ENCODE measurements around the gene ME2. TPM values are rescaled to one million over a fixed set of nuclear protein-coding genes. Genes with fewer than 3 reads are reported as not detected.

ME2 gene
- polyA plus RNA-seq, 2 donors: 7.3 to 12.2 TPM

DNA sequence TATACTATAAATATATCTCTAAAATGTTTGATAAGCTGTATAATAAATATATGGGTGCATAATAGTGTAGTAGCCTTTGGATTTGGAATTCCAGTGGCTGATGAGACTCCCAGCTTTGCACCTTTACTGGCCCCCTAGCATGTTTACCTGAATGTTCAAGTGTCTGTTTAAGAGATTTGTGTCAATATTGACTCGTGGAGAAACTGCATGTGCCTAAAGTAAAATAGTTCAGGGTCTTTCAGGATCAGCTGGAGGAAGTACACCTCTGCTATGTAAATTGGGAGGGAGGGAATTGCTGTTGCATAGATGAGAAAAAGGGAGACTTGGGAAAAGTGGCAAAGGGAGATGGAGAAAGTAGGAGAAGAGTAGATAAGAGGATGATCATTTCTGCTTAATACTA, 23.9 kb downstream of the ME2 start:
- Histone ChIP-seq H3K9me3 (ENCODE audit: control insufficient read depth in 2 of 2, insufficient read depth in 1 of 2, low read depth in 1 of 2, low read length in 1 of 2) (no peaks in the 10 kb centered on the region), H3K27me3 (ENCODE audit: control insufficient read depth in 1 of 2, insufficient read depth in 2 of 2, low read length in 2 of 2) (no peaks in the 10 kb centered on the region), H3K27ac (ENCODE audit: low read depth in 2 of 2, low read length in 1 of 2) (no peak overlapping the region), H3K4me1 (ENCODE audit: control insufficient read depth in 2 of 2, insufficient read depth in 2 of 2, low read length in 1 of 2) (no peaks in the 10 kb centered on the region), H3K4me3 (ENCODE audit: low read depth in 1 of 2, low read length in 2 of 2) (no peak overlapping the region), H3K36me3 (ENCODE audit: control insufficient read depth in 2 of 2, insufficient read depth in 2 of 2, low read length in 1 of 2) (no peaks in the 10 kb centered on the region)
- 38 to 56% methylated on average over 1 of the region's 1 CpG for WGBS, 2 donors

DNA sequence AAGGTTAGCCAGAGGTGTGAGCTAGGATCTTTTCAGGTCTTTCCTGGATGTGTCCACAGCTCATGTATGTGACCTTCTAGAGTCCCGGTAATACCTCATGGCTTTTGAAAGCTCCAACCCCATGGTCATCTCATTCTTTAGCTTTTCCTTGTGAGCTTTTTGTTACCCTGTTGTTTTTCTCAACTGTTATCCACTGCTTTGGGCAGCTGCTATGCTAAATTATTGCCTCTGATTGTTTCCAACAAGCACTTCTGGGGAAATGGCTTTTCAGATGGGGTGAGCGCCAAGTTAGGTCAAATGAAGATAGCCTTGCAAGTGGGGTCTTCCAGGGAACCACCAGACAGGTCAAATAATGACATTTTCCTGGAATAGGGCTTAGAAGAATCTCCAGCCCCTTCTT, 27.9 kb downstream of the ME2 start:
- no peaks in the 10 kb centered on the region for H3K36me3 ChIP-seq (ENCODE audit: control insufficient read depth in 2 of 2, insufficient read depth in 2 of 2, low read length in 1 of 2)
- no peak overlapping the region for H3K27ac ChIP-seq (ENCODE audit: low read depth in 2 of 2, low read length in 1 of 2)
- H3K4me1 ChIP-seq (ENCODE audit: control insufficient read depth in 2 of 2, insufficient read depth in 2 of 2, low read length in 1 of 2): no peaks in the 10 kb centered on the region
- H3K27me3 ChIP-seq (ENCODE audit: control insufficient read depth in 1 of 2, insufficient read depth in 2 of 2, low read length in 2 of 2): no peaks in the 10 kb centered on the region
- WGBS, 2 donors: 98% methylated on average over 2 of the region's 2 CpGs
- H3K9me3 ChIP-seq (ENCODE audit: control insufficient read depth in 2 of 2, insufficient read depth in 1 of 2, low read depth in 1 of 2, low read length in 1 of 2): no peaks in the 10 kb centered on the region
- no peak overlapping the region for H3K4me3 ChIP-seq (ENCODE audit: low read depth in 1 of 2, low read length in 2 of 2)

DNA sequence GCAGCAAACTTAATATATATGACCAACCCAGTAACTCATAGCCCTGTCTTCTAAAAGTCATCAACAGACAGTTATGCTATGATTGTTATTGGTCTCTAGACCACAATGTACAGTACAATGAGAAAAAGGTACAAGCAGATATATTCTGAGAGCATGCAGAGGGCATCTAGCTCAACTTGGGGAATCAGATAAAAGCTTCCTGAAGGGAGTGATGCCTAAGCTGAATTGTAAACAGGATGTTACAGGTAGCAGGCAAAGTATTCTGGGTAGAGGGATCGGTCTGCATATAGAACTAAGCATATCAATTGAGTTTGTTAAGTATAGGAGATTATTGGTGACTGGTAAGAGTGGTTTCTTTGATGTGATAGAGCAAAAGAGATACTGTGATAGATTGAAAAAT, 30.3 kb downstream of the ME2 start:
- WGBS, 2 donors: 93 to 94% methylated on average over 1 of the region's 1 CpG
- Histone ChIP-seq H3K36me3 (ENCODE audit: control insufficient read depth in 2 of 2, insufficient read depth in 2 of 2, low read length in 1 of 2) (no peaks in the 10 kb centered on the region), H3K27ac (ENCODE audit: low read depth in 2 of 2, low read length in 1 of 2) (no peak overlapping the region), H3K4me1 (ENCODE audit: control insufficient read depth in 2 of 2, insufficient read depth in 2 of 2, low read length in 1 of 2) (no peaks in the 10 kb centered on the region), H3K9me3 (ENCODE audit: control insufficient read depth in 2 of 2, insufficient read depth in 1 of 2, low read depth in 1 of 2, low read length in 1 of 2) (no peaks in the 10 kb centered on the region), H3K27me3 (ENCODE audit: control insufficient read depth in 1 of 2, insufficient read depth in 2 of 2, low read length in 2 of 2) (no peaks in the 10 kb centered on the region), H3K4me3 (ENCODE audit: low read depth in 1 of 2, low read length in 2 of 2) (no peak overlapping the region)

DNA sequence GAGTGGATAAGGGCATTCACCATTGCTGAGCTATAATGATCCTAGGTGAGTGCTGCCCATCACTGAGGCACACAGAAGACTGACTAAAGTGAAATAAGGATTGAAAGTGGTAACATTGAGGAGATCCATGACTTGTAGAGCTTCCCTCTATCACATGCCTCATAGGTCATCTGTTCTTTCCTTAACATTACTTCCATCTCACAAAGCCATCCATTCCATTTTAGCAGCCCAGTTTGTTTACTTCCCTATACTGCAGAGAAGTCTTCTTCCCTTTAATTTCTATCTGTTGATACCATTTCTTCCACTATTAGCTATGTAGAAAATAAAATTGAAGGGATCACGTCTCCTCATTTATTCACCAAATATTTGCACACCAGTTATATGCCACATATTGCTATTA, 32.1 kb downstream of the ME2 start:
- Histone ChIP-seq H3K27ac (ENCODE audit: low read depth in 2 of 2, low read length in 1 of 2) (no peak overlapping the region), H3K4me3 (ENCODE audit: low read depth in 1 of 2, low read length in 2 of 2) (no peak overlapping the region), H3K27me3 (ENCODE audit: control insufficient read depth in 1 of 2, insufficient read depth in 2 of 2, low read length in 2 of 2) (no peaks in the 10 kb centered on the region), H3K4me1 (ENCODE audit: control insufficient read depth in 2 of 2, insufficient read depth in 2 of 2, low read length in 1 of 2) (no peaks in the 10 kb centered on the region), H3K36me3 (ENCODE audit: control insufficient read depth in 2 of 2, insufficient read depth in 2 of 2, low read length in 1 of 2) (no peaks in the 10 kb centered on the region), H3K9me3 (ENCODE audit: control insufficient read depth in 2 of 2, insufficient read depth in 1 of 2, low read depth in 1 of 2, low read length in 1 of 2) (no peaks in the 10 kb centered on the region)
- 86 to 97% methylated on average over 1 of the region's 1 CpG for WGBS, 2 donors

DNA sequence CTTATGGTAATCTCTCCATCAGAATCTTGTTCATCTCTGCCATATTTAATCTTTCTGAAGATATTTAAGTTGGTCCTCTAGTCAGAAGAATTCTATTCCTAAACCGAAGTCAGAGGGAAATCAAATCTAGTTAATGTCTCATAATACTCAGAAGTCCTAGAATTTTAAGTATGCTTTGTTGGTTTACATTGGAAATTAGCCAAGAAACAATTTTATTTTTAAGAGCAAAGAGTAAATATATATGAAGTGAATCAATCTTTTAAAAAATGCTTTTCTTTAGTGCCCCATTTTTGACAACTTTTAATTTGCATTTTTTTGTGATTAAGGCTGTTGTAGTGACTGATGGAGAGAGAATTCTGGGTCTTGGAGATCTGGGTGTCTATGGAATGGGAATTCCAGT, 38.1 kb downstream of the ME2 start:
- H3K4me1 ChIP-seq (ENCODE audit: control insufficient read depth in 2 of 2, insufficient read depth in 2 of 2, low read length in 1 of 2): no peaks in the 10 kb centered on the region
- peaks cover 0 to 6% of the 10 kb centered on the region in 2 donors for H3K36me3 ChIP-seq (ENCODE audit: control insufficient read depth in 2 of 2, insufficient read depth in 2 of 2, low read length in 1 of 2)
- WGBS, 2 donors: 59 to 70% methylated on average over 1 of the region's 1 CpG
- no peaks in the 10 kb centered on the region for H3K9me3 ChIP-seq (ENCODE audit: control insufficient read depth in 2 of 2, insufficient read depth in 1 of 2, low read depth in 1 of 2, low read length in 1 of 2)
- H3K27ac ChIP-seq (ENCODE audit: low read depth in 2 of 2, low read length in 1 of 2): no peak overlapping the region
- H3K27me3 ChIP-seq (ENCODE audit: control insufficient read depth in 1 of 2, insufficient read depth in 2 of 2, low read length in 2 of 2): no peaks in the 10 kb centered on the region
- H3K4me3 ChIP-seq (ENCODE audit: low read depth in 1 of 2, low read length in 2 of 2): no peak overlapping the region

DNA sequence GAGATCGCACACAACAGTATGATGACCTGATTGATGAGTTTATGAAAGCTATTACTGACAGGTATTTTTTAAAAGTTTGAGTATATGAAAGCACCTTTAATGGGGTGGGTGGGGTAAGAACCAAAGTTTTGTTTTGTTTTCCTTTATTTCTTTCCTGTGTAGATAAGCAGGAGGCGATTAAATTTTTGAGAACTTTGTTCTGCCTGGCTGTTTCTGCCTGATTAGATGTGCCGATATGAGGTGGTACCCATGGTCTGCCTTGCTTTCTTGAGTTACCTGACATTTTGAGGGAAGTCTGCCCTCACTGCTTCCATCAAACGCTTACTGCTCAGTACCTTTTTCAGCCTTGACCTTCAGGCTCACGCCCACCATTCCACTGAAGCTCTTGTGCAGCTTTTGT, 39.2 kb downstream of the ME2 start:
- Histone ChIP-seq H3K4me1 (ENCODE audit: control insufficient read depth in 2 of 2, insufficient read depth in 2 of 2, low read length in 1 of 2) (no peaks in the 10 kb centered on the region), H3K27ac (ENCODE audit: low read depth in 2 of 2, low read length in 1 of 2) (no peak overlapping the region), H3K9me3 (ENCODE audit: control insufficient read depth in 2 of 2, insufficient read depth in 1 of 2, low read depth in 1 of 2, low read length in 1 of 2) (no peaks in the 10 kb centered on the region), H3K36me3 (ENCODE audit: control insufficient read depth in 2 of 2, insufficient read depth in 2 of 2, low read length in 1 of 2) (peaks cover 0 to 6% of the 10 kb centered on the region in 2 donors), H3K27me3 (ENCODE audit: control insufficient read depth in 1 of 2, insufficient read depth in 2 of 2, low read length in 2 of 2) (no peaks in the 10 kb centered on the region), H3K4me3 (ENCODE audit: low read depth in 1 of 2, low read length in 2 of 2) (no peak overlapping the region)
- WGBS, 2 donors: 95 to 96% methylated on average over 5 of the region's 5 CpGs

DNA sequence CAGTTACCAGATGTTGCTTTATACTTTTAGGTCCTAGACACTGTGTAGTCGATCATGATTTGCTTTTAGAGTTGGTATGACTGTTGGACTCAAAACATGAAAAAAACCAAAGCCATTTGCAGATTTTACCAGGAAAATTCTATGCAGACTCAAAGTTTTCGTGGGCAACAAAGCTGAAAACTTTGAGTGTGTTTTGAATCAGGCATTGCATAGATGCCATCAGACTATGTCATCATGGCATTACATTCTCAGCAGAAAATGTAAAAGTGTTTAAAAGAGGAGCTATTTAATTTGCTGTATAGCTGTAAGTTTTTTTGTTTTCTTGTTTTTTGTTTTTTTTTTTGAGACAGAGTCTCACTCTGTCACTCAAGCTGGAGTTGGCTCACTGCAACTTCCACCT, 45.5 kb downstream of the ME2 start:
- Histone ChIP-seq H3K27me3 (ENCODE audit: control insufficient read depth in 1 of 2, insufficient read depth in 2 of 2, low read length in 2 of 2) (no peaks in the 10 kb centered on the region), H3K4me3 (ENCODE audit: low read depth in 1 of 2, low read length in 2 of 2) (no peak overlapping the region)

DNA sequence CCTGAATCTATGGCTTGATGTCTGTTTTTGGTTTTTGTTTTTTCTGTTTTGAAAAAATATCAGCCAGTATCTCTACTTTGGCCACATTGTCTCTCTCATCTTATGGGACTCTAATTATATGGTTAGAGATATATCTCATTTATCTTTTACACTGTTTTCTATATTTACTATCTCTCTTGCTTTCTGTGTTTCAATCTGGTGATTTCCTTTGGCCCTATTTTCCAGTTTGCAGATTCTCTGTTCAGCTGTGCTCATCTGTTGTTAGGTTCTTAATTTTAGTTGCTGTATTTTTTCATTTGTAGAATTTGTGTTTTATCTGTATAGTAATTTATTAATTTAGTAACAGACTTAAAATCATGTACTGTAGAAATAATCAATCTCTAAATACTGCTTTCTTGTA, 47.6 kb downstream of the ME2 start:
- Histone ChIP-seq H3K27me3 (ENCODE audit: control insufficient read depth in 1 of 2, insufficient read depth in 2 of 2, low read length in 2 of 2) (no peaks in the 10 kb centered on the region), H3K36me3 (ENCODE audit: control insufficient read depth in 2 of 2, insufficient read depth in 2 of 2, low read length in 1 of 2) (no peaks in the 10 kb centered on the region), H3K4me1 (ENCODE audit: control insufficient read depth in 2 of 2, insufficient read depth in 2 of 2, low read length in 1 of 2) (no peaks in the 10 kb centered on the region), H3K27ac (ENCODE audit: low read depth in 2 of 2, low read length in 1 of 2) (no peak overlapping the region), H3K4me3 (ENCODE audit: low read depth in 1 of 2, low read length in 2 of 2) (no peak overlapping the region), H3K9me3 (ENCODE audit: control insufficient read depth in 2 of 2, insufficient read depth in 1 of 2, low read depth in 1 of 2, low read length in 1 of 2) (no peaks in the 10 kb centered on the region)

More for the DNA sequence above, 45.5 kb downstream of the ME2 start:
- no peak overlapping the region for H3K27ac ChIP-seq (ENCODE audit: low read depth in 2 of 2, low read length in 1 of 2)
- 94 to 97% methylated on average over 2 of the region's 2 CpGs for WGBS, 2 donors
- no peaks in the 10 kb centered on the region for H3K4me1 ChIP-seq (ENCODE audit: control insufficient read depth in 2 of 2, insufficient read depth in 2 of 2, low read length in 1 of 2)
- H3K36me3 ChIP-seq (ENCODE audit: control insufficient read depth in 2 of 2, insufficient read depth in 2 of 2, low read length in 1 of 2): peaks cover 0 to 2% of the 10 kb centered on the region in 2 donors
- H3K9me3 ChIP-seq (ENCODE audit: control insufficient read depth in 2 of 2, insufficient read depth in 1 of 2, low read depth in 1 of 2, low read length in 1 of 2): no peaks in the 10 kb centered on the region

DNA sequence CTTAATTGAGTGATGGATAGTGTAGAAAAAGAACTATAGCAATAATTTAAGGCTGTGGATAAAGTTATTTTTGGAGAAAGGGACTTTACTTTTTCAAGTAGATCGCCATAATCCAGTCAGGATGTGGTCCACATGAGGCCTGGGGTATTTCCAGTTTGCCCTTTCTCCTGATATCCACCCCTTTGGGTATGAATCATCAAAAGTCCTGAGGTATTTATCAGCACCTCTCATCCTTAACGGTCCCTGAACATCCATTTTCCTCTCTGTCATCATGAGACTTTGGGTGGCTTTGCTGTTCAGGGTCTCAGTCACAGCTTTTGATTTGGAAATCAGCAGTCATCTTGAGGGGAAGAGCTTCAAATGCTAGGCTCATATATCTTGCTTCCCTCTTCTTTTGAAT, 49.6 kb downstream of the ME2 start:
- no peaks in the 10 kb centered on the region for H3K36me3 ChIP-seq (ENCODE audit: control insufficient read depth in 2 of 2, insufficient read depth in 2 of 2, low read length in 1 of 2)
- H3K27ac ChIP-seq (ENCODE audit: low read depth in 2 of 2, low read length in 1 of 2): no peak overlapping the region
- H3K9me3 ChIP-seq (ENCODE audit: control insufficient read depth in 2 of 2, insufficient read depth in 1 of 2, low read depth in 1 of 2, low read length in 1 of 2): no peaks in the 10 kb centered on the region
- H3K27me3 ChIP-seq (ENCODE audit: control insufficient read depth in 1 of 2, insufficient read depth in 2 of 2, low read length in 2 of 2): no peaks in the 10 kb centered on the region
- H3K4me3 ChIP-seq (ENCODE audit: low read depth in 1 of 2, low read length in 2 of 2): no peak overlapping the region
- no peaks in the 10 kb centered on the region for H3K4me1 ChIP-seq (ENCODE audit: control insufficient read depth in 2 of 2, insufficient read depth in 2 of 2, low read length in 1 of 2)
- 83 to 90% methylated on average over 2 of the region's 2 CpGs for WGBS, 2 donors

DNA sequence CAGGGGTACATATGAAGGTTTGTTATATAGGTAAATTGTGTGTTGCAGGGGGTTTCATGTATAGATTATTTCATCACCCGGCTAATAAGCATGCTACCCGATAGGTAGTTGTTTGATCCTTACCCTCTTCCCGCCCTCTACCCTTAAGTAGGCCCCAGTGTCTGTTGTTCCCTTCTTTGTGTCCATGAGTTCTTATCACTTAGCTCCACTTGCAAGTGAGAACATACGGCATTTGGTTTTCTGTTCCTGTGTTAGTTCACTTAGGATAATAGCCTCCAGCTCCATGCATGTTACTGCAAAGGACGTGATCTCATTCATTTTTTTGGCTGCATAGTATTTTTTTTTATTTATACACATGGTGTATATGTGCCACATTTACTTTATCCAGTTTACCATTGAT, 54.8 kb downstream of the ME2 start:
- no peaks in the 10 kb centered on the region for H3K36me3 ChIP-seq (ENCODE audit: control insufficient read depth in 2 of 2, insufficient read depth in 2 of 2, low read length in 1 of 2)
- 92 to 94% methylated on average over 5 of the region's 5 CpGs for WGBS, 2 donors

More for the DNA sequence above, 54.8 kb downstream of the ME2 start:
- Histone ChIP-seq H3K27me3 (ENCODE audit: control insufficient read depth in 1 of 2, insufficient read depth in 2 of 2, low read length in 2 of 2) (no peaks in the 10 kb centered on the region), H3K9me3 (ENCODE audit: control insufficient read depth in 2 of 2, insufficient read depth in 1 of 2, low read depth in 1 of 2, low read length in 1 of 2) (no peaks in the 10 kb centered on the region), H3K27ac (ENCODE audit: low read depth in 2 of 2, low read length in 1 of 2) (no peak overlapping the region), H3K4me1 (ENCODE audit: control insufficient read depth in 2 of 2, insufficient read depth in 2 of 2, low read length in 1 of 2) (no peaks in the 10 kb centered on the region), H3K4me3 (ENCODE audit: low read depth in 1 of 2, low read length in 2 of 2) (no peak overlapping the region)

Measured in esophagus (tissue), 2 donors.